ENCODE data around the gene SERPINA10. TPM values are rescaled to one million over a fixed set of nuclear protein-coding genes. Genes with fewer than 3 reads are reported as not detected.
"Not testable (repeated sequence)": the region's sequence is repeated elsewhere in the genome, so short reads cannot be mapped to it uniquely, and the experiment has no call there.

Gene SERPINA10
- total RNA-seq, 6 donors from 2014 or later, result 0.10 TPM; not detected in 5

- H3K9me3 ChIP-seq, result no peaks in the 10 kb centered on the region
- no peaks in the 10 kb centered on the region for H3K4me1 ChIP-seq
- H3K27me3 ChIP-seq, result no peaks in the 10 kb centered on the region
- H3K4me3 ChIP-seq, result no peak overlapping the region
- ATAC-seq (ENCODE audit: low FRiP score in 2 of 2), result no peak
- H3K27ac ChIP-seq, result no peak overlapping the region
- H3K36me3 ChIP-seq, result no peaks in the 10 kb centered on the region
- WGBS, 2 donors, result 92 to 95% methylated on average over 15 of the region's 15 CpGs
- DNase-seq, result no peak
- TF ChIP-seq CTCF (IDR thresholded peaks at IDR 0.05) (no peak), POLR2AphosphoS5 (IDR thresholded peaks at IDR 0.05) (no peak), EP300 (IDR thresholded peaks at IDR 0.05) (no peak), POLR2A (IDR thresholded peaks at IDR 0.05) (no peak)
These were observed 5.1 kb upstream of the SERPINA10 start for GRCh38 chr14:94298130-94298529.

- H3K9me3 ChIP-seq; H3K27ac ChIP-seq; DNase-seq; ATAC-seq (ENCODE audit: low FRiP score in 2 of 2); H3K4me3 ChIP-seq; H3K4me1 ChIP-seq; H3K36me3 ChIP-seq; H3K27me3 ChIP-seq: not testable (repeated sequence)
- WGBS, 2 donors, result 46 to 81% methylated on average over 4 of the region's 4 CpGs
These were observed 3.1 kb upstream of the SERPINA10 start for GRCh38 chr14:94296181-94296545.

- Histone ChIP-seq H3K4me1 (no peaks in the 10 kb centered on the region), H3K9me3 (no peaks in the 10 kb centered on the region), H3K27me3 (no peaks in the 10 kb centered on the region), H3K4me3 (no peak overlapping the region), H3K27ac (no peak overlapping the region), H3K36me3 (no peaks in the 10 kb centered on the region)
- WGBS, 2 donors, result 64 to 69% methylated on average over 9 of the region's 9 CpGs
- TF ChIP-seq POLR2A (IDR thresholded peaks at IDR 0.05) (no peak), CTCF (IDR thresholded peaks at IDR 0.05) (no peak), POLR2AphosphoS5 (IDR thresholded peaks at IDR 0.05) (no peak), EP300 (IDR thresholded peaks at IDR 0.05) (no peak)
- ATAC-seq (ENCODE audit: low FRiP score in 2 of 2), result no peak
- no peak for DNase-seq
These were observed 2.5 kb upstream of the SERPINA10 start for GRCh38 chr14:94295360-94296180.

GRCh38 chr14:94293578-94293924 lies 483 bp upstream of the SERPINA10 start:
- Histone ChIP-seq H3K9me3 (no peaks in the 10 kb centered on the region), H3K4me3 (no peak overlapping the region), H3K36me3 (no peaks in the 10 kb centered on the region), H3K27me3 (no peaks in the 10 kb centered on the region), H3K4me1 (no peaks in the 10 kb centered on the region), H3K27ac (no peak overlapping the region)
- 52 to 71% methylated on average over 3 of the region's 3 CpGs for WGBS, 2 donors
- no peak for ATAC-seq (ENCODE audit: low FRiP score in 2 of 2)
- TF ChIP-seq POLR2A (IDR thresholded peaks at IDR 0.05), result no peak
- TF ChIP-seq POLR2AphosphoS5 (IDR thresholded peaks at IDR 0.05), result no peak
- TF ChIP-seq EP300 (IDR thresholded peaks at IDR 0.05), result no peak
- TF ChIP-seq CTCF (IDR thresholded peaks at IDR 0.05), result no peak
- no peak for DNase-seq

GRCh38 chr14:94292526-94292871 lies 569 bp downstream of the SERPINA10 start:
- Histone ChIP-seq H3K9me3 (no peaks in the 10 kb centered on the region), H3K4me1 (no peaks in the 10 kb centered on the region), H3K27ac (no peak overlapping the region), H3K4me3 (no peak overlapping the region), H3K27me3 (no peaks in the 10 kb centered on the region), H3K36me3 (no peaks in the 10 kb centered on the region)
- WGBS, 2 donors, result 90 to 97% methylated on average over 2 to 3 of the region's 3 CpGs
- ATAC-seq (ENCODE audit: low FRiP score in 2 of 2), result no peak
- TF ChIP-seq POLR2A (IDR thresholded peaks at IDR 0.05) (no peak), CTCF (IDR thresholded peaks at IDR 0.05) (no peak), EP300 (IDR thresholded peaks at IDR 0.05) (no peak), POLR2AphosphoS5 (IDR thresholded peaks at IDR 0.05) (no peak)
- DNase-seq, result no peak
